ENCODE measurements around the gene ZNF837. TPM values are rescaled to one million over a fixed set of nuclear protein-coding genes. Genes with fewer than 3 reads are reported as not detected.

Gene ZNF837
- total and polyA plus RNA-seq, 2 of the 4 experiments (the other 2 are of a cell fraction) = 0.54 to 1.2 TPM

DNA sequence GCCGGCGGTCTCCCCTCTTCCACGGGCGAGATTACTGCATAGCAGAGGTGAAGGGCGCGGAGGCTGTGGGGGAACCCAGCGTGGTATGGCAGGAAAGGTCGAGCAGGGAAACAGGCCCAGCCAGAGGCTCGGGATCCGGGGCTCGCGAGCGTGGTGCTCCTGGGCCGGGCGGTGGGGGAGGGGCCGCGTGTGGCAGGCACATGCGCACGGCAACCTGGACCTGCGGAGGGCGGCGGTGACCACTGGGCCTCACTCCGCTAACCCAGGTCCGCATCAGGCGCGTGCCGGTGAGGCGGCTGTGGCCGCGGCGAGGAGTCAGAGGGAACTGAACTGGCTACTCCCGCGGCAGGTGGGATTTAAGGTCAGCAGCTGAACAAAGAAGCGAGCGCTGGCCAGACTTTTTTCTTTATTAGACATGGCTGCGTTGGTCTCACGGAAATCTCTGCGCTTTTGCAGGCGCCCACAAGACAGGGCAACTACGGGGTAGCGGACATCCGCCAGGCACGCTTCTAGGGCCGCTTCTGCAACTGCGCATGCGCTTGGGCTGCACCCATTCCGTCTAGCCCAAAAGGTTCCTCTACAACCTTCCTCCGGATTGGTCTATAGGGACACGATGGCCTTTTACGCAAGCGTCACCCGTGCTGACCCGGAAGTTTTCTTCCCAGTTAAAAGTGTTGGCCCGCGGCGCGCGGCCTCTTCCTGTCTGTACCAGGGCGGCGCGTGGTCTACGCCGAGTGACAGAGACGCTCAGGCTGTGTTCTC lies 5.9 kb upstream of the ZNF837 start, which contains the start of gene RPS5:
Gene RPS5 (plus strand): TSS at position 694 of the 762 bp plus-strand sequence. CDS start 869 bp downstream, outside the sequence.
- peak within 1 kb of the TSS; percentile 95 for H2AK5ac ChIP-seq (ENCODE audit: low read depth, low read length)
- peak within 1 kb of the TSS; percentile 90 for H3K4ac ChIP-seq (ENCODE audit: low read depth, low read length)
- H4K20me1 ChIP-seq (ENCODE audit: insufficient read depth, low read length) = peaks cover 32% of the 10 kb centered on the region
- H2BK15ac ChIP-seq (ENCODE audit: low read depth, low read length) = no peak within 1 kb of the TSS
- H3K27me3 ChIP-seq (ENCODE audit: control insufficient read depth, insufficient read depth, low read length) = no peaks in the 10 kb centered on the region
- H2AK9ac ChIP-seq (replicated peaks; ENCODE audit: low read depth, low read length, poor library complexity) = peak within 1 kb of the TSS; percentile 100
- ATAC-seq (ENCODE audit: low read depth) (peak; percentile 91), DNase-seq (peak; percentile 99)
- peak within 1 kb of the TSS; percentile 97 for H3K4me2 ChIP-seq (ENCODE audit: low read depth, low read length)
- peak within 1 kb of the TSS; percentile 87 for H2BK5ac ChIP-seq (ENCODE audit: low read depth, low read length, poor library complexity, severe bottlenecking)
- peak within 1 kb of the TSS; percentile 38 for H3K18ac ChIP-seq (ENCODE audit: low read depth, low read length)
- peak within 1 kb of the TSS; percentile 92 for H3K14ac ChIP-seq (replicated peaks; ENCODE audit: low read depth, low read length)
- CTCF ChIA-PET = no interaction called here
- H3K9ac ChIP-seq (ENCODE audit: low read depth, low read length) = peak within 1 kb of the TSS; percentile 93
- peaks cover 15 to 55% of the 10 kb centered on the region in 2 experiments; a peak in 3 of 4 replicates for H3K79me1 ChIP-seq (ENCODE audit: low read depth in 1 of 2, low read length in 2 of 2)
- H3K9me1 ChIP-seq (ENCODE audit: insufficient read depth, low read length) = peaks cover 21% of the 10 kb centered on the region
- intact Hi-C loops (cut with micrococcal nuclease) = loop anchor here (1.0 kb wide), 1 partner anchor 113 kb away; no protein-coding TSS in a partner anchor
- 0% methylated on average over 31 of the region's 64 CpGs; no CpG with 5 or more reads in 1 of the 2 experiments for WGBS, 2 experiments (ENCODE audit: extremely low coverage in 2 of 2, insufficient read length in 1 of 2)
- peaks cover 5% of the 10 kb centered on the region for H3K36me3 ChIP-seq (ENCODE audit: control insufficient read depth, insufficient read depth, low read length)
- peak within 1 kb of the TSS; percentile 61 for H3K4me3 ChIP-seq (ENCODE audit: insufficient read depth, low read depth, low read length)
- in situ Hi-C loops (cut with MboI; ENCODE audit: low sequenced_read_pairs) = no loop called here
- H2AFZ ChIP-seq (replicated peaks; ENCODE audit: low read length, poor library complexity) = peak within 1 kb of the TSS; percentile 96
- POLR2A ChIA-PET (ENCODE audit: unreplicated experiment) = no interaction called here
- peak within 1 kb of the TSS; percentile 93 to 96 for H4K8ac ChIP-seq (ENCODE audit: low read depth in 2 of 2, low read length in 2 of 2)
- peak within 1 kb of the TSS; percentile 70 for H4K5ac ChIP-seq (ENCODE audit: low read depth, low read length)
- BruUV-seq (replicated peaks) = no TSS peak
- peak within 1 kb of the TSS; percentile 92 for H4K91ac ChIP-seq (ENCODE audit: insufficient read depth, low read depth, low read length)
- dilution Hi-C loops (cut with HindIII; ENCODE audit: low sequenced_read_pairs, unreplicated experiment) = no loop called here
- H3K27ac ChIP-seq (ENCODE audit: insufficient read depth, low read length) = peak within 1 kb of the TSS; percentile 86
- H3K4me1 ChIP-seq (ENCODE audit: control insufficient read depth, insufficient read depth, low read length) = peaks cover 12% of the 10 kb centered on the region
- H3K23ac ChIP-seq (ENCODE audit: low read depth, low read length) = peak within 1 kb of the TSS; percentile 97
- H3K9me3 ChIP-seq (ENCODE audit: control insufficient read depth, insufficient read depth, low read length) = no peaks in the 10 kb centered on the region
- peak within 1 kb of the TSS; percentile 92 for H3K56ac ChIP-seq (ENCODE audit: extremely low read depth, insufficient read depth, low read length)
- H2BK120ac ChIP-seq (ENCODE audit: low read depth, low read length) = peak within 1 kb of the TSS; percentile 52
- H2BK20ac ChIP-seq (ENCODE audit: low read depth, low read length) = no peak within 1 kb of the TSS
- TF ChIP-seq SMC3 (IDR thresholded peaks at IDR 0.05; ENCODE audit: low read depth, low read length) (no peak), RCOR1 (IDR thresholded peaks at IDR 0.05; ENCODE audit: insufficient replicate concordance, low read length) (no peak), FOS (IDR thresholded peaks at IDR 0.05; ENCODE audit: low read depth, low read length) (no peak), NFE2L2 (IDR thresholded peaks at IDR 0.05; ENCODE audit: low read depth, low read length) (no peak), CEBPB (IDR thresholded peaks at IDR 0.05; ENCODE audit: low read depth, low read length) (peak; percentile 88), MAFK (IDR thresholded peaks at IDR 0.05; ENCODE audit: low read depth, low read length) (no peak), MAZ (IDR thresholded peaks at IDR 0.05; ENCODE audit: borderline replicate concordance, low read depth, low read length) (peak; percentile 8; the same call in 1 of the 2 replicates), CHD1 (IDR thresholded peaks at IDR 0.05; ENCODE audit: low read depth, low read length) (peak; percentile 73; the same call in 1 of the 2 replicates), POLR2A (IDR thresholded peaks at IDR 0.05; ENCODE audit: low read depth, low read length) (peak; percentile 99), MXI1 (IDR thresholded peaks at IDR 0.05; ENCODE audit: borderline replicate concordance, low read depth, low read length) (peak; percentile 99), BHLHE40 (IDR thresholded peaks at IDR 0.05; ENCODE audit: low read depth, low read length) (peak; percentile 83)
- TF ChIP-seq, protein P1, sequence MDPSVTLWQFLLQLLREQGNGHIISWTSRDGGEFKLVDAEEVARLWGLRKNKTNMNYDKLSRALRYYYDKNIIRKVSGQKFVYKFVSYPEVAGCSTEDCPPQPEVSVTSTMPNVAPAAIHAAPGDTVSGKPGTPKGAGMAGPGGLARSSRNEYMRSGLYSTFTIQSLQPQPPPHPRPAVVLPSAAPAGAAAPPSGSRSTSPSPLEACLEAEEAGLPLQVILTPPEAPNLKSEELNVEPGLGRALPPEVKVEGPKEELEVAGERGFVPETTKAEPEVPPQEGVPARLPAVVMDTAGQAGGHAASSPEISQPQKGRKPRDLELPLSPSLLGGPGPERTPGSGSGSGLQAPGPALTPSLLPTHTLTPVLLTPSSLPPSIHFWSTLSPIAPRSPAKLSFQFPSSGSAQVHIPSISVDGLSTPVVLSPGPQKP (IDR thresholded peaks at IDR 0.05; ENCODE audit: borderline replicate concordance, low read depth, low read length) = no peak
- TF ChIP-seq, protein P2, sequence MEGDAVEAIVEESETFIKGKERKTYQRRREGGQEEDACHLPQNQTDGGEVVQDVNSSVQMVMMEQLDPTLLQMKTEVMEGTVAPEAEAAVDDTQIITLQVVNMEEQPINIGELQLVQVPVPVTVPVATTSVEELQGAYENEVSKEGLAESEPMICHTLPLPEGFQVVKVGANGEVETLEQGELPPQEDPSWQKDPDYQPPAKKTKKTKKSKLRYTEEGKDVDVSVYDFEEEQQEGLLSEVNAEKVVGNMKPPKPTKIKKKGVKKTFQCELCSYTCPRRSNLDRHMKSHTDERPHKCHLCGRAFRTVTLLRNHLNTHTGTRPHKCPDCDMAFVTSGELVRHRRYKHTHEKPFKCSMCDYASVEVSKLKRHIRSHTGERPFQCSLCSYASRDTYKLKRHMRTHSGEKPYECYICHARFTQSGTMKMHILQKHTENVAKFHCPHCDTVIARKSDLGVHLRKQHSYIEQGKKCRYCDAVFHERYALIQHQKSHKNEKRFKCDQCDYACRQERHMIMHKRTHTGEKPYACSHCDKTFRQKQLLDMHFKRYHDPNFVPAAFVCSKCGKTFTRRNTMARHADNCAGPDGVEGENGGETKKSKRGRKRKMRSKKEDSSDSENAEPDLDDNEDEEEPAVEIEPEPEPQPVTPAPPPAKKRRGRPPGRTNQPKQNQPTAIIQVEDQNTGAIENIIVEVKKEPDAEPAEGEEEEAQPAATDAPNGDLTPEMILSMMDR (conservative IDR thresholded peaks at IDR 0.05; ENCODE audit: low read depth, low read length) = no peak
- TF ChIP-seq, protein P3, sequence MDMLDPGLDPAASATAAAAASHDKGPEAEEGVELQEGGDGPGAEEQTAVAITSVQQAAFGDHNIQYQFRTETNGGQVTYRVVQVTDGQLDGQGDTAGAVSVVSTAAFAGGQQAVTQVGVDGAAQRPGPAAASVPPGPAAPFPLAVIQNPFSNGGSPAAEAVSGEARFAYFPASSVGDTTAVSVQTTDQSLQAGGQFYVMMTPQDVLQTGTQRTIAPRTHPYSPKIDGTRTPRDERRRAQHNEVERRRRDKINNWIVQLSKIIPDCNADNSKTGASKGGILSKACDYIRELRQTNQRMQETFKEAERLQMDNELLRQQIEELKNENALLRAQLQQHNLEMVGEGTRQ (IDR thresholded peaks at IDR 0.05; ENCODE audit: low read depth, low read length) = peak; percentile 81

Data from IMR-90 (cell line).